HG02885 (cell line): ENCODE results near the gene STRIP1.

Source experiments
- ATAC-seq: cut with Tn5 transposase; IDR thresholded peaks from one replicate; pipeline ENCODE4 v1.9.1; 2021; ENCODE audit warnings: mild to moderate bottlenecking; ENCODE audit not compliant: unreplicated experiment, poor library complexity

Gene STRIP1

DNA sequence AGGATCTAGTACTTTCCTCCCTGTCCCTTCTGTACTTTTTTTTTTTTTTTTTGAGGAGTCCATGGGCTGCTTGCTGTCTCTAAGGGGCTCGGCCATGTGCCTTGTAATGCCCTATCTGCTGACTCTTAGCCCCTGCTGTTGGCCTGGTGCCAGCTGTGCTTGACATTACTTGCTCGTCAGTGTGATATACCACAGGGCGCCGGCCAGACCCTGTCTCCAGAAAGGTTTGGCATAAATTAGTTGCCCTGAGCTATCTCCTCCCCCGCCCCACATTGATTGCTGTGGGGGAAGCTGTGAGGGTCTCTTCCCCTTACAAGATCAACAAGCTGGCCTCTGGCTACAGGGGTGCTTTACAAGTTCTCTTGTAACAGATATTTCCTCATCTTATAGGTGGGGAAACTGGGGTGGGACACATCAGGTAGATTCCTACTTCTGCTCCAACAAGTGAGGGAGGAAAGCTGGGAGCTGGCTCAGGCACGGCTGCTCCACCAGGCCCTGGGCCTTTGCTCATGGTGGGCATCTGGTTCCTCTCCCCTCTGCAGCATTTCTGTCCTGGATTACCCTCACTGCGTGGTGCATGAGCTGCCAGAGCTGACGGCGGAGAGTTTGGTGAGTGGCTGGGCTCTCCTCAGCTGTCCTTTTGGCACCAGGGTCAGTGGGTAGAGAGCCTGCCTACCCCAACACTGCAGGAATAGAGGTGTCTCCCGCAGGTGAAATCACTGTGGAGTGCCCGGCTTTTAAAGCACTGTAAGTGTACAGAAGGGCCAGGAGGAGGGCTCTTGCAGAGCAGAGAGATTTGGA lies 15.6 kb downstream of the STRIP1 start:
- no peak for ATAC-seq

DNA sequence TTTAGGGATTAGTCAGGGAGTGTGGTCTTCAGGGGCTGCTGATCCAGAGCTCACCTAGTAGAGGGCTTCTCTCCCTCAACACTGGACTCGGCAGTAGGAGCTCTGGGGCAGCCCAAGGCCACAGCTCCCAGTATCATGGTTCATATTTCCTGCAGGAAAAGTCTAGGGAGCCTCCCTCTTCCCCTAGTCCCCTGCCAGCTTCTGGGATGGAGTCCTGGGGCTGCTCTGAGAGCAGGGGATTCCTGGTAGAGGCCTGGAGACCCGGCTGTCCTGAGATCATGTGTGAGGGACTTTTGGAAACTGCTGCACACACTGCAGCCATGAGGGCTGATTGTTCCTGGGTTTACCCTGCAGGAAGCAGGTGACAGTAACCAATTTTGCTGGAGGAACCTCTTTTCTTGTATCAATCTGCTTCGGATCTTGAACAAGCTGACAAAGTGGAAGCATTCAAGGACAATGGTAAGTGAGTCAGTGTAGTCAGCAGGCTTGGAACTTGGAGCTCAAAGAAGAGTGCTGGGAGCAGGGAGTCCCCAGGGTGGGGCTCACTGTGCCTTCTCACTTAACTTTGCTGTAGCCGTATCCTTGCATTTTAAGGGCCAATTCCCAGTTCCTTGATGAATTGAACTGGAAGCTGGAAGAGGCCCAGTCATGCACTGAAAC lies 16.3 kb downstream of the STRIP1 start:
- ATAC-seq: no peak

DNA sequence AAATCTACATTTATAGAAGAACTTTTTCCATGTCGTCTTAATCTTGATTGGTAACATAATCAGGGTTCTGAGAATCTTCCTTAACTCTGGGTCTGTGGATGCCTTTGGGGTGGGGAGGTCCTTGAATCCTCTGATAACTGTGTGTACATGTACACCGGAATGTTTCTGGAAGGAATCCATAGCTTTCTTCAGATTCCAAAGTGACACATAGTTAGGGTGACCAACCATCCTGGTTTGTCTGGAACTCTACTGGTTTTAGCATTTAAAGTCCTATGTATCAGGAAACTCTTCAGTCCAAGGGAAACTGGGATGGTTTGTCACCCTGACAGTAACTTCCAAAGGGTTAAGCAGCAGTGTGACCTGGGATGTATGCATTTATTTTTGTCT lies 16.8 kb downstream of the STRIP1 start:
- ATAC-seq: no peak

DNA sequence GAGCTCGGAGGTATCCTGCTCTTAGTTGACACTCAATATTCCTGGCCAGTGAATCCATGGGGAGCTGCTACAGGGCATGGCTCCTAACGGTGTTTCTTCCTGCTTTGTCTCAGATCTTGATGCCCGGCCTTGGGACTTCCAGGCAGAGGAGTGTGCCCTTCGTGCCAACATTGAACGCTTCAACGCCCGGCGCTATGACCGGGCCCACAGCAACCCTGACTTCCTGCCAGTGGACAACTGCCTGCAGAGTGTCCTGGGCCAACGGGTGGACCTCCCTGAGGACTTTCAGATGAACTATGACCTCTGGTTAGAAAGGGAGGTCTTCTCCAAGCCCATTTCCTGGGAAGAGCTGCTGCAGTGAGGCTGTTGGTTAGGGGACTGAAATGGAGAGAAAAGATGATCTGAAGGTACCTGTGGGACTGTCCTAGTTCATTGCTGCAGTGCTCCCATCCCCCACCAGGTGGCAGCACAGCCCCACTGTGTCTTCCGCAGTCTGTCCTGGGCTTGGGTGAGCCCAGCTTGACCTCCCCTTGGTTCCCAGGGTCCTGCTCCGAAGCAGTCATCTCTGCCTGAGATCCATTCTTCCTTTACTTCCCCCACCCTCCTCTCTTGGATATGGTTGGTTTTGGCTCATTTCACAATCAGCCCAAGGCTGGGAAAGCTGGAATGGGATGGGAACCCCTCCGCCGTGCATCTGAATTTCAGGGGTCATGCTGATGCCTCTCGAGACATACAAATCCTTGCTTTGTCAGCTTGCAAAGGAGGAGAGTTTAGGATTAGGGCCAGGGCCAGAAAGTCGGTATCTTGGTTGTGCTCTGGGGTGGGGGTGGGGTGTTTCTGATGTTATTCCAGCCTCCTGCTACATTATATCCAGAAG lies 19.4 kb downstream of the STRIP1 start:
- peak; percentile 65 for ATAC-seq

DNA sequence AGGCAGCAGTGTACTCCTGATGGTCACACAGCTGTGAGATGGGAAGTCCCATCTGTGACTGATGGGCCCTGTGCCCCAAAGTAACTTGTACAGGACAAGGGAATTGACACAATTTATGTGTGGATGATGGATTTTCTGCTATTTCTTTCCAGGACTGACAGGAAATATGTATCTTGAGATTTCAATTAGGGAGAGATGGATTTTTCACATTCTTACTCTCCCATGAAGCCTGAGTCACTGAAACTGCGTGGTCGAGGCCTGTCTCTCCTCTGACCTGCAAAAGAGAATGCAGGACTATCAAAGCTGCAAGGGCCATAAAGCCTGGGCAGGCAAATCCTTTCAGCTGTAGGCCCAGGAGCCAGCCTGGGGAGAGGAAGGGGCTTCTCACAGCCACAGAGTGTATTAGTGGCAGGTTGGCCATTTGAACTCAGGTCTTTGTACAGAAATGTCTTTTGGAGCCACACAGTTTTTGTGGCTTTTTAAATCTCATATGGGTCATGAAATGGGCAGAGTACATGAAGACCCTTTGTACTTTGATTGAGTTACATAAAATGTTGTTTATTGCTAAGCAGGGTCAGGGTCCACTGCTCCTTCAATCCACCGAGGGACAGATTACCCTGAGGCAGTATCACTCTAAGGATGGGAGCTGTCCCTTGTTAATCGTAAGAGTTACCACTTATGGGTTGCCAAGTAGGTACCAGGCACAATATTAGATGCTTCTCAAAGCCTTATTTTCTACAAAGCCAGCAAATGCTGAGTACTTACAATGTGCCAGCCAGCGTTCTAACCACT lies 21.3 kb downstream of the STRIP1 start:
- ATAC-seq: no peak

DNA sequence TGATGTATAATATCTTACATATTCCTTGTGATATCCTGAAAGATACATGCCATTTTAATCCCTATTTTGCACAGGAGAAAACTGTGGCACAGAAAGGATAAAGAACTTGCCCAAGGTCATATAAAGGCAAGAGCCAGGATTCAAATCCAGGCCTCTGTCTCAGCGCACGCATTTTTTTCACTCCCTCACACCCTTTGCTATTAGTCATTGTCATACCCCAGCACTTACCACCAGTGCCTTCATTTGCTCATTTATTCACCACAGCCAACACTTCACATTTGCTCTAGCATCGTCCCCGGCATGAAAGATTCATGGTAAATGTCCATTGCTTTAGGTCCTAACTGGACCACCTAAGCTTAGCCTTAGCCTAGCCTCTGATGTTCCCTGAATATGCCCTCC lies 21.9 kb downstream of the STRIP1 start:
- ATAC-seq: no peak

DNA sequence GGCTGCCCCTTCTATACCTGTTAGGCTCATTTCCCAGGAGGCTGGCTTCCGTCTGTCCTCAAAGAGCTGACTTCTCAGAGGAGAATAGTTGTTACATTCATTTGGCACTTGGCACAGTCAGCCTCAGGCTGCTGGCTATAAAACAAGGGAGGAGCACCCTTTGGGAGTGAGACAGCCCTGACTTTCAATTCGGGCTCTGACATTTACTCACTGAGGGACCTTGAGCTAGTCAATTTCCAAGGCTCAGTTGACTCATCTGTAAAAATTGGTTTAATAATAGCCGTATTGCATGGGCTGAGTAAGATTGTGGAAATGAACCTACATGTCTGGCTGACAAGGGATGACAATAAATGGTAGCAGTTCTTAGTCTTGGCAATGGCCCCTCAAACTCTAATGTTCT lies 22.4 kb downstream of the STRIP1 start:
- no peak for ATAC-seq

DNA sequence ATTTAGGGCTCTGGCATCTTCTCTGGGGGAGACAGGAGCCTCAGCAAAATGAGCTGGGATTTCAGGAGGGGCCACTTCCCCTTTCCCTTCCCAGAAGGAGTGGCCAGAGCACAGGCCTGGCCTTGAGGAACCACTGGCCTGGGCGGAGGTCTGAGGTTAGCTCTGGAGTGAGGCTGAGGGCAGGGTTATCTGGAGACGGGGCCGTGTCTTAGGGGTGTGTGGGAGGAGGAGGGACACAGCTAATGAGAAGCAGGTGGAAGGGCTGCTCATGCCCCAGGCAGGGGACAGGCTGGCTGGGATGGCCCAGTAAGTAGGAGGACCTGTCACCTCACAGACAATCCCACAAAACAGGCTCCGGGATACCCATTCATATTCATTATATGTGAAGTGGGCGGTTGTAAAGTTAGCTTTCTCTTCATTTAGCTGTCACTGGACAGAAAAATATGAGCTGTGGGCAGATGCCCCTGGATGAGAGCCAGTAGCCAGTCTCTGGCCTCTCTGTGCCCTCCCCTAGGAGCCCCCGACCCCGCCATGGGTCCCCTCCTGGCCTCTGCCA lies 23.6 kb downstream of the STRIP1 start:
- no peak for ATAC-seq

DNA sequence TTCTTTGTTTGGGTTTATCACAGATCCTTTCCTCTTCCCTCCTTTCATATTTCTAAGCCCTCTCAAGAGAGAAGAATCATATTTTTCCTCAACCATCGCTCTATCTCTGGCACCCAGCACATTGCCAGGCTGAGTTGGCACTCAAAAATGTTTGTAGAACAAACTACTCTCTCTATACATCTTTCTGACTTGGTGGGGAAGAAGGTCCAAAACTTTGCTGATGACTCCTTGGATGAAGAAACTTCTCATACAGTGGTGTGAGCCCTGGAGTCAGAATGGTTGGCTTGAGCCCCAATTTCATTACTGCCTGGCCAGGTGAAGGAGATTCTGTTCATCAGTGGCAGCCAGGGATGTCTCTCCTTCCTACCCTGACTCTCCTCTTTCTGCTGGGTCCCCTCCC lies 24.2 kb downstream of the STRIP1 start:
- no peak for ATAC-seq

DNA sequence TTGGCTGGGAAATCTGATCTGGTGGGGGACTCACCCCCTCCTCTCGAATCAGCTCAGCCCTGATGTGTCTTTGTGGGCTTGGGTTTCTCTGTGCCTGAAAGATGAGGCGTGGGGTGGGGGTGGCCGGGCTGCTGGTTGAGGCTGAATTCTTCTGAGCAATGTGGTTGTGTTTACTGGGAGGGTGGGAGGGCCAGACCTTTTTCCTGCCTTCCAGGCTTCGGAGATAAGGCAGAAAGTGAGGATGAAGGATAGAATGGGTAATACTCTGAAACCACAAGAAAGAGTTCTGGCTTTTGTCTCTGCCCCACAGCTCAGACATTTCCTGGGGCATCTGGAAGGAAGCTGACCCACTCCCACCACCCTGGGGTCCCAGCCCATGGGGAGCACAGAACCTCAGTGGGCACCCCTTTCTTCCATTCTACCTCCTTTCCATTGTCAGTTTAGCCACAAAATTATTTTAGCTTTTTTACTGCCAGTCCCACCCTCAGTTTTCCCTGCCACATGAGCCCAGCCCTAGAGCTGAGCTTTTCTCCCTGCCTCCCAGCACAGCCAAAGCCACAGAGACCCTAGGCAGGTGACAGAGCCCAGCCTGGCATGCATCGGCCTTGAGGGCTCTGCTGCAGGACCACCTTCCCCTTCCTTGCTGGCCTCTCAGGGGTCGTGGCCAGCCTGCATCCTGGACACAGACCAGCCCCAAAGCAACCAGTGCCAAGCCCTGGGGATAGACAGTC lies 24.9 kb downstream of the STRIP1 start:
- no peak for ATAC-seq

DNA sequence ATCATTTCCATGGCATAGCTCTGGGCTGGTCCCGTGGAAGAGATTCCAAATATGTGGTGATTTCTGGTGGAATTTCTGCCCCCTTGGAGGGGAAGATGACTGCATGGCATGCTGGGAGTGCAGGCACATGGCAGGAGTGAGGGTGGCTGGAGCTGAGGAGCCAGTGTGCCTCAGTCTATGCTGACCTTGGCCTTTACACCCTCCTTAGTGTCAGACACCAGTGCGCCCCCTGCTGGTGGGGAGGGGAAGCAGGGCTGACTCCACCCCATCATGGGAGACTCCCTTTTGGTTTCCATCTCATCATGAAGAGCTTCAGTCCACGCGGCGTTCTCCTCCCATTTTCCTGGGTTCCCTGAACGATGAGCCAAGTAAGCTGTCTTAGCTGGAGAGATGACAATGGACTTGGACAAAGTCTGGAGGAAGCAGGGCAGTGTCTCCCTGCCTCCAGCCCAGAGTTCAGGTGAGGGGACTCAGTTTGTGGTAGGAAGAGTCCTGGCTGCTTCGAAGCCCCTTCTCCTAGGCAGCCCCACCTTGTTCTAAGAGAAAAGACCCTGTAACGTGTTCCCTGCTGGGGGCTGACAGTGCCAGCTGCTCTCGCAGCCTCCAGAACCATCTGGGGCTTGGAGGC lies 25.7 kb downstream of the STRIP1 start:
- peak; percentile 59 for ATAC-seq

DNA sequence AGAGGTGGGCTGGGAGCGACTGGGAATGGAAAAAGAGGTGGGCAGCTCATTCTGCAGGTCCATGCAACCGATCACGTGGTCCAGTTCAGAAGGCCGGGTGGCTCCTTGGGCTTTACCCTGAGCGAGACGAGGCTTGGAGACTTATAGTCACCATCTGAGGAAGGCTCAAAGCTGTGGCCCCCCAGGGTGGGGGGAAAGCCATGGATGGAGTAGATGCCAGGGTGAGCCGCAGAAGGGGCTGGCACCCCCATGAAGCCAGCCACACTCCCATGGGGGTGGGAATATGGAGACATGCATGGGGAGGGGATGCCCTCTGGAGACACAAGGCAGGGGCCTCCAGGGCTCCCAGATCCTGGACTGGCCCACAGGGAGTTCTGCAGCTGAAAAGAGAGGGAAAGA lies 26.2 kb downstream of the STRIP1 start:
- no peak for ATAC-seq

DNA sequence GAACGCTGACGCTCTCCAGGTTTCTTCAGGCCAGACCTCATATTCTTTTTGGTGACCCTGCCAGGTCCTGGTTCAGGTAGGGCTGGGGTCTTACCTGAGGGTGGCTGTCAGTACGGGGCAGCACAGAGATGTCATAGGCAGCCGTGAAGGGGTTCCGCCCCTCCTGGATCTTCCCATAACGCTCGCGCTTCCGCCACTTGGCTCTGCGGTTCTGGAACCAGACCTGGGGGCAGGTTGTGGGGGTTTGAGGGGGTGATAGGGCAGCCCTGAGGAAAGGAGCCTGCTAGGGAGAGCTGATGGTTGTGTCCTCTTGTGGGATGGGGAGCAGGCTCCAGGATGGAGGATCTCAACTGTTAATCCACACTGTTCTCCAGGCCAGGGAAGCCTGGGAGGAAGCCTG lies 26.9 kb downstream of the STRIP1 start:
- ATAC-seq: no peak

DNA sequence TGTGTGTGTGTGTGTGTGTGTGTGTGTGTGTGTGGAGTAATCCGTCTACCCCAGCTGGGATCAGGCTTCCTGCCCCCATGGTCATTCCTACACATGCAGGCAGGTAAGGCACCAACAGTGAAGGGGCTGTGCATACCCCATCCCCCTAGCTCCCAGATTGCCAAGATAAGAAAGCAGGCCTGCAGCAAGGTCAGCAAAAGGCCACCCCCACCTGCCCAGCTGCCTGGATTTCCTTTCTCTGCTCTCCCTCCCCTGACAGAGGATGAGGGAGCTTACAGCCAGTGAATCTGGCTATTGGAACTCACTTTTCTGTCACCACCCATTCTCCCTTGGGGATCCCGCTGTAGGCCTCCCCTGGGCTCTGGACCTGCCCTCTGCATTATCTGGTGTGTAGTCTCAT lies 28.2 kb downstream of the STRIP1 start:
- ATAC-seq: no peak

DNA sequence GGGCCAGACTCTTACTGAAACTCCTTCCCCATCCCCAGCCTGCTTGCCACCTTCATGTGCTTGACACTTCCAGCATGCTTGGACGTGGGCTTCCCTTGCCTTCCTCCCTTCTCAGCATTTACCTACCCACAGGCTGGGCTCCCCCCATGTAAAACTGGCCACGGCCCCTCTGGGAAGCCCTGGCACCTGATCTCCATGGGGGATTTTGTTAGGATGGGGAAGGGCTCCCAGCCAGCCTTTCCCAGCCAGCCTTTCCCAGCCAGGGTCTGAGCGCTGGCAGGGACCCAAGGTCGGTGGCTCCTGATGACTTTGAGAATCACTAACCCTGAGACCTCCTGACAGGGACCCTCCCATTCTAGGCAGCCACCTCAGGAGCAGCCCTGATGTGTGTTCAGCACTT lies 29.4 kb downstream of the STRIP1 start:
- ATAC-seq: no peak

DNA sequence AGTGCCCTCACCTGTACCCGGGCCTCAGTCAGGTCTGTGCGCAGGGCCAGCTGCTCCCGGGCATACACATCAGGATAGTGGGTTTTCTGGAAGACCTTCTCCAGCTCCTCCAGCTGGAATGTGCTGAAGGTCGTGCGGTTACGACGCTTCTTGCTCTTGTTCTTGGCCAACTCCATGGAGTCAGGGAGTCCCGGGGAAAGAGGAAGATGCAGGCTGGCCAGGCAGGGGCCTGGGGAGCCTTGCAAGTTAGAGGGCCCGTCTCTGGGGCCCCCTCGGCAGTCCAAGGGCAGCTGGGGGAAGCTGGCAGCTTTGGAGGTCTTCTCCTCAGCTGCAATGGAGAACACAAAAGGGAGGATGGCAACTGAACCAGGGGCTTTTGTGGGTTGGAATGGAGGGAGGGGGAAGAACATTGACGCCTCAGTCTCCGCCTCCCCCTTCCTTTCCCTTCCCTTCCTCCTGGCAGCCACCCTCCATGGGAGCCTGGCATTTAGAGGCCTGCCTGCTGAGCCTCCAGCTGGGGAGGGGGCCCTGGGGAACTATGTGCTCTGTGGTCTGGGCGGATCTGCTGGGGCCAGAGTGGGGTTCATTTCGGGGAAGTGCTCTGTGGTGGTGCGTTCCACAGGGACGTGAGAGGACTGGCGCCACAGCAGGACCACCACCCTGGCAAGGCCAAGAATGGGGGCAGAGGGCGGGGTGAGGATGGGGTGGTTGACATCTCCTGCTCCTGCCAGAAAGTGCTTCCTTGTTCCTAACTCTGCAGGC lies 30.3 kb downstream of the STRIP1 start:
- no peak for ATAC-seq

DNA sequence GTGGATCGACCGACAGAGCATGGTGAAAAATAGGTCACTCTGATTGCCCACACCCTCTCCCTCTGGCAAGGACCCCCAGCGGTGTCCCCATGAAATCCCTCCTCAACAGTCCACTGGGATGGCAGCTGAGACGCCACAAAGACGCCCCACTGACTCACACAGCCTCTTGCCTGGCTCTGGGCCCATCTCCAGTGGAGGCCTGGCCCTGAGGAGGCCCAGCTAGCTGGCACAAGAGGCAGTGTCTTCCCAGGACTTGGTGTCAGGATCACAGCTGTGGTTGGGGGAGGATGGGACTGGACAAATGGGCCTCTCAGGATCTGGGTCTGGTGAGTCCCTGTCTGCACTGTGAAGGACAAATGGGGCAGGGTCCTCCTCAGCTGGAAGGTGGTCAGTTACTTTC lies 31.4 kb downstream of the STRIP1 start:
- no peak for ATAC-seq

DNA sequence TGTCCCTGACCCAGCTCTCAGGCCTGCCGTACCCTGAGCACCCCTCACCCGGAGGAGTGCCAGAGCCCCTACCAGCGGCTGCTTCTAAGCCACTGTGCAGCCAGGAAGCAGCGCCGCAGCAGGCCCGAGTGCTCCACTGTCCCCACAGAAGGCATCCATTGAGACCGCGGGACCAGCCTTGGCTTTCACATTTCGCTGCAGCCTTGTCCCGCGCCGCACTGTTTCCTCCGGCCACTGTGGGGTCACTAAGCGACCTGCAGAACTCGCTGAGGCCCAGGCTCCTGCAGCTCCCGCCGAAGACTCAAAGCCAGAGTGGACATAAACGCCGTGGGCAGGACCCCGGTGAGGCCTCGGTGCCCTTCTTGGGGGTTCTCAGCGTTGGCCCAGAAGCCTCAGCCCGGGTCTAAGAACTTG lies 33.1 kb downstream of the STRIP1 start:
- no peak for ATAC-seq
